NOMO-1 (cell line): ENCODE results near the gene DCAF15.
A peak's percentile ranks its signal among the peaks of the same experiment; 100 is the strongest.

Experiments used
- DNase-seq, 2 experiments: peaks; one replicate each; lab custom pipeline; 2025; ENCODE audit not compliant: unreplicated experiment in 2 of 2; lab: John Stamatoyannopoulos, UW

Gene DCAF15

DNA sequence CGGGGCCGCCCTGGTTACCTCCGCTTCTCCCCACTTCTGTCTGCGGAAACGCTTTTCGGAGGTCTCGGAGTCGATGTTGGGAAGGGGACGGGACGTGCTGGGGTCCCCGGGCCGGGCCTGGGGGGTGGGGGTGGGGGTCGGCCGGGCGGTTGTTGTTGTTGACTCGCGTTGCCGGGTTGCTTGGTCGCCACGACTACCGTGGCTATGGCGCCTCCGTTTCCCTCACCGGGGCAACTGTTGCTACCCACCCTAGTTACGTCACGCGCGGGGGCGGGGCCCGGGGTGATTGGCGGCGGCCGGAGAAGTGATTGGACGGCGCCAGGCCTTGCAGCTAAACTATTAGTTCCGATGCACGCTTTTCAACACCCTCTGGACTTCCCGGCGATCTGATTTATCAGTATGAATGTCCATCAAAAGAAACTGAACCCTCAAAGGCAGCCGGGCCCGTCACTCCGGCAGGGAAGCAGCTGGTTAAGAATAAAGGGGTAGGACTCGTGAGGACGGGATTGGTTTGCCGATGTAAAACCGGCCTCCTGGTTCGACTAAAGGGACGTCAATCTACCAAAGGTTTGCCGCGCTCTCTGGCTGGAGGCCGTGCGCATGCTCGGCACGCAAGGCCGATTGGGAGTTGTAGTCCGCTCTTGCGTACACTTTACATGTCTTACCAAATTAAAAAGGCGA, 53.9 kb downstream of the DCAF15 start, which contains the start of gene RFX1:
Gene RFX1, minus strand, starts transcription at position 236 of the 681 bp plus-strand sequence. CDS start 12,477 bp downstream, outside the sequence.
- DNase-seq: peak; percentile 98 to 100

DNA sequence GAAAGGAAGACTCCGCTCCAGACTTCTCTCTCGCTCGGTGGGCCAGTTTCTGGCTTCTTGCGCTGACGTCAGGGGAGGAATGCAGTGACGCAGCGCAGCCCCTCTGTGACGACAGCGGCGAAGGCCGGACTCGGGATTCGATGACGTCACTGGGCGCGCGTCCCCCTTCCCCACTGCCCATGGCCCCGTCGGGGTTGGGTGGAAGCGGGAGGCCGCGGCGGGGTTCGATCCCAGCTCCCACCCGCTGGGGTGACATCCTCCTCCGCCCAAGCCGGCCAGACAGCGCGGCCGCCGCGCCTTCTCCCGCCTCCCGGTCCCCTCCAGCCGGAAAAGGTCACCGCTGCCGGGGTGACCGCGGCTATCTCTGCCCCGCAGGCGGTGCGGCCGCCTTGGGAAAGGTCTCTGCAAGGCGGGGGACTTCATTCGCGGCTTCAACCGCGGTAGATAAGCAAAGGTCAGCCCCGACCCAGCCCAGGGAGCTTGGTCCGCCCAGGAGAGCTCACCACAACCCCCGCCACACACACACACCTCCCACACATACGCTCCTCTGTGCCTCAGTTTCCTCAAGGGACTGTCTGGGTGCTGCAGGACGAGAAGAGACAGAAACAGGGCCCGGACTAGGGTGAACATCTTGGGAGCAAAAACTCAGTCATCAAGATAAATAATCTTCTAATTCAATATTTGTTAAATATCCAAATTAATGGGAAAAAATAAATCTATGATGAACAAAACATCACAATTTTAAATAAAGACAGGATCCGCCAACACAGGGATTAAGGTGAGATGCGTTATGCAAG, 54.7 kb downstream of the DCAF15 start:
- no peak for DNase-seq
